Bronchial epithelial cell (primary cell): Measurements from ENCODE around the gene RTN4RL1. TPM values are rescaled to one million over a fixed set of nuclear protein-coding genes. Genes with fewer than 3 reads are reported as not detected.

Source experiments
- DNase-seq: peaks from one replicate; pipeline ENCODE4 v3.0.0-alpha.2; 2010; ENCODE audit warnings: low read depth
- FAIRE-seq: peaks from 2 replicates; lab custom pipeline; 2011; peaks lifted over from hg19 to GRCh38; lab: Jason Lieb, UNC
- H3K27me3 ChIP-seq: 2 replicates; pipeline ENCODE4 v1.5.1; 2011; ENCODE audit warnings: low read length; ENCODE audit not compliant: control insufficient read depth, insufficient read depth
- H3K36me3 ChIP-seq: 2 replicates; pipeline ENCODE4 v1.5.1; 2011; ENCODE audit warnings: low read length; ENCODE audit not compliant: control insufficient read depth, insufficient read depth
- H3K4me3 ChIP-seq: 2 replicates; pipeline ENCODE4 v1.5.1; 2011; ENCODE audit warnings: mild to moderate bottlenecking, low read depth, low read length, control low read depth
- total RNA-seq: library from RNA; depleted of rRNA; stranded (reverse); fragments of >200 nt; gene quantifications from 2 replicates; pipeline ENCODE4 v1.2.1, GENCODE V29; 2014
- TF ChIP-seq, protein P1 (sequence below): IDR thresholded peaks from 2 replicates; pipeline ENCODE4 v1.5.1; 2011; ENCODE audit warnings: mild to moderate bottlenecking, moderate library complexity, low read length, control low read depth, inconsistent platforms; ENCODE audit not compliant: insufficient read depth, severe bottlenecking

RTN4RL1 gene
- total RNA-seq, 1 donor from 2014 or later, result 0.26 TPM

GRCh38 chr17:2054512-2055291, 29.6 kb upstream of the RTN4RL1 start, which contains the start of gene HIC1:
Gene HIC1 (plus strand): TSS chr17:2055103. CDS start chr17:2056691, 1,588 bp downstream.
- Histone ChIP-seq H3K36me3 (peaks cover 2% of the 10 kb centered on the region), H3K27me3 (no peaks in the 10 kb centered on the region), H3K4me3 (peak within 1 kb of the TSS; percentile 44)
- TF ChIP-seq, protein P1, sequence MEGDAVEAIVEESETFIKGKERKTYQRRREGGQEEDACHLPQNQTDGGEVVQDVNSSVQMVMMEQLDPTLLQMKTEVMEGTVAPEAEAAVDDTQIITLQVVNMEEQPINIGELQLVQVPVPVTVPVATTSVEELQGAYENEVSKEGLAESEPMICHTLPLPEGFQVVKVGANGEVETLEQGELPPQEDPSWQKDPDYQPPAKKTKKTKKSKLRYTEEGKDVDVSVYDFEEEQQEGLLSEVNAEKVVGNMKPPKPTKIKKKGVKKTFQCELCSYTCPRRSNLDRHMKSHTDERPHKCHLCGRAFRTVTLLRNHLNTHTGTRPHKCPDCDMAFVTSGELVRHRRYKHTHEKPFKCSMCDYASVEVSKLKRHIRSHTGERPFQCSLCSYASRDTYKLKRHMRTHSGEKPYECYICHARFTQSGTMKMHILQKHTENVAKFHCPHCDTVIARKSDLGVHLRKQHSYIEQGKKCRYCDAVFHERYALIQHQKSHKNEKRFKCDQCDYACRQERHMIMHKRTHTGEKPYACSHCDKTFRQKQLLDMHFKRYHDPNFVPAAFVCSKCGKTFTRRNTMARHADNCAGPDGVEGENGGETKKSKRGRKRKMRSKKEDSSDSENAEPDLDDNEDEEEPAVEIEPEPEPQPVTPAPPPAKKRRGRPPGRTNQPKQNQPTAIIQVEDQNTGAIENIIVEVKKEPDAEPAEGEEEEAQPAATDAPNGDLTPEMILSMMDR, result peak; percentile 74
- FAIRE-seq, result no peak
- peak; percentile 37 for DNase-seq

- no peak for DNase-seq
- Histone ChIP-seq H3K36me3 (peaks cover 2% of the 10 kb centered on the region), H3K4me3 (peak overlapping the region; percentile 43), H3K27me3 (no peaks in the 10 kb centered on the region)
- FAIRE-seq, result no peak
- TF ChIP-seq, protein P1, result no peak
Observed at GRCh38 chr17:2054262-2054511, 29.1 kb upstream of the RTN4RL1 start.

GRCh38 chr17:2053380-2054261, 28.5 kb upstream of the RTN4RL1 start:
- H3K4me3 ChIP-seq, result peak overlapping the region; percentile 43
- no peaks in the 10 kb centered on the region for H3K27me3 ChIP-seq
- peaks cover 2% of the 10 kb centered on the region for H3K36me3 ChIP-seq
- TF ChIP-seq, protein P1, result peak; percentile 69
- FAIRE-seq (no peak), DNase-seq (no peak)

GRCh38 chr17:2051933-2052559, 26.9 kb upstream of the RTN4RL1 start:
- no peak overlapping the region for H3K4me3 ChIP-seq
- DNase-seq, result no peak
- TF ChIP-seq, protein P1, result no peak
- H3K36me3 ChIP-seq, result no peaks in the 10 kb centered on the region
- no peaks in the 10 kb centered on the region for H3K27me3 ChIP-seq
- no peak for FAIRE-seq

- Histone ChIP-seq H3K4me3 (peak overlapping the region; percentile 66), H3K36me3 (no peaks in the 10 kb centered on the region), H3K27me3 (no peaks in the 10 kb centered on the region)
- DNase-seq (no peak), FAIRE-seq (no peak)
- TF ChIP-seq, protein P1, result no peak
Observed at GRCh38 chr17:2051061-2051932, 26.2 kb upstream of the RTN4RL1 start.
